Measurements from ENCODE around the gene LORICRIN.
A peak's percentile ranks its signal among the peaks of the same experiment; 100 is the strongest.
"Not testable (repeated sequence)": the region's sequence is repeated elsewhere in the genome, so short reads cannot be mapped to it uniquely, and the experiment has no call there.

Gene LORICRIN, protein sequence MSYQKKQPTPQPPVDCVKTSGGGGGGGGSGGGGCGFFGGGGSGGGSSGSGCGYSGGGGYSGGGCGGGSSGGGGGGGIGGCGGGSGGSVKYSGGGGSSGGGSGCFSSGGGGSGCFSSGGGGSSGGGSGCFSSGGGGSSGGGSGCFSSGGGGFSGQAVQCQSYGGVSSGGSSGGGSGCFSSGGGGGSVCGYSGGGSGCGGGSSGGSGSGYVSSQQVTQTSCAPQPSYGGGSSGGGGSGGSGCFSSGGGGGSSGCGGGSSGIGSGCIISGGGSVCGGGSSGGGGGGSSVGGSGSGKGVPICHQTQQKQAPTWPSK

DNA sequence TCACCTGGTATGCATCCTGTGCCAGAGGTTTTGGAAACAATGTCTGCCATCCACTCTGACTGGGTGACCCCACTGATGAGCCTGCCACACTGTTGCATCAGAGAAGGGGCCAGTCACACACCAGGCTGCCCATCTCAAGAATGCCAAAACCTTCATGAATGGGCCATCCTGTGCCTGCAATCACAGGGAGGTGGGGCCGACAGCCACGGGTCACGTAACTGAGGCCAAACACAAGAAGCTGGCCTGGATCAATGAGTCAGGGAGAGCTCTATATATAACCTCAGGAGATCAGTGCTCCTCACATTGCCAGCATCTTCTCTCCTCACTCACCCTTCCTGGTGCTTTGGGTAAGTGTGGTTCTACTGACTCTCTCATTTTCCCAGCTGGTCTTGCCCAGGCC, at the start of gene LORICRIN:
LORICRIN (plus strand) TSS at position 301 of the 400 bp plus-strand sequence. CDS start 1,263 bp downstream, outside the sequence.
- no peak for DNase-seq (ENCODE audit: insufficient read length, low spot score)
- no peak for TF ChIP-seq POLR2A (IDR thresholded peaks at IDR 0.05; ENCODE audit: low read depth, low read length)
- FAIRE-seq = no peak

DNA sequence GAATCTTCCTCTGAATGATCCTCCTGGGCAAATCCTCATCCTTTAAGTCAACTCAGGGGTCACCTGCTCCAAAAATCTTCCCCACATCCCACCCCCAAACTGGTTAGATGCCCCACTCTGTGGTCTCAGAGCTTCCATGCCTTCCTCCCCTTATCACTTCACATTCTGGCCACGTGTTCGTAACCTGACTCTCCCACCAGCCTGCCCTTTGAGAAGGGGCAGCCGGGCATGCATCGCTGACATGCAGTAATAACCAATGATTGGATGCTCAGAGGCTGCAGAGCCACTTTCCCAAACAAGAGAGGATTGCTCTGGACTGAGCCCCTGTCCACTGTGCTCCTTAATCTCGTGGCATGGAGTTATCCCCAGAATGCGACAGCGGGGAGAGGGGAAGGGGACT, 49.3 kb upstream of the LORICRIN start:
- FAIRE-seq = no peak
- TF ChIP-seq POLR2A (IDR thresholded peaks at IDR 0.05; ENCODE audit: low read depth, low read length) = no peak
- no peak for DNase-seq (ENCODE audit: insufficient read length, low spot score)

DNA sequence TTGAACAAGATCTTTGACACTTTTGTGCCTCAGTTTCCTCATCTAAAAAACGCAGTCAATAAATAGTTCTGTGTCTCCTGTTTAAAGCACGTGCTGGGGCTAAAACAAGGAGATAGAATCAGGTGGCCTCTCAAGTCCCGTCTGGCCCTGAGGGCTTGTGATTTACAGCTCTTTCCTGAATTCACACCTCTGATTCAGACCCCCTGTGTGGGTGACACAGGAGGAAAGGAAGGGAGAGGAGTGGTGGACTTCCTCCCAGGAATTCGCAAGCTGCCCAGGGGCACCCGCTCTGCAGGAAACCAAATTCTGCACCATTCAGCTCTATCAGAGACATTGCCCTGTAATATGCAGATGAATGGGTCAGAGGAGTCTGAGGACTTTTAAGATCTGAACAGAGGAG, 47.3 kb upstream of the LORICRIN start:
- FAIRE-seq = no peak
- no peak for TF ChIP-seq POLR2A (IDR thresholded peaks at IDR 0.05; ENCODE audit: low read depth, low read length)
- no peak for DNase-seq (ENCODE audit: insufficient read length, low spot score)

DNA sequence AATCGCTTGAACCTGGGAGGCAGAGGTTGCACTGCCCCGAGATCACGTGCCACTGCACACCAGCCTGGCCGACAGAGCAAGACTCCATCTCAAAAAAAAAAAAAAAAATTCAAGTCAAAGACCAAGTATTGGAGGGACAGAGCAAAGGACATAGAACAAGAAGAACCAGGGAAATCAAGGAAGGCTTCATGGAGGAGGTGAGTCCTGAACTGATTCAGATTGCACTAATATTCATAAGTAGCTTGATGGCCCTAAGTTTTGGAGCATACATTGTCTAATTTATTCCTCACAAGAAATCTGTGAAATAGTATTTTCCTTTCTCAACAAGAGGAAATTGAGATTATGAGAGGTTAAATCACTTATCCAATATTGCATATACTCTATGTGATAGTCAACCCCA, 46.0 kb upstream of the LORICRIN start:
- no peak for DNase-seq (ENCODE audit: insufficient read length, low spot score)
- TF ChIP-seq POLR2A (IDR thresholded peaks at IDR 0.05; ENCODE audit: low read depth, low read length) = no peak
- no peak for FAIRE-seq

DNA sequence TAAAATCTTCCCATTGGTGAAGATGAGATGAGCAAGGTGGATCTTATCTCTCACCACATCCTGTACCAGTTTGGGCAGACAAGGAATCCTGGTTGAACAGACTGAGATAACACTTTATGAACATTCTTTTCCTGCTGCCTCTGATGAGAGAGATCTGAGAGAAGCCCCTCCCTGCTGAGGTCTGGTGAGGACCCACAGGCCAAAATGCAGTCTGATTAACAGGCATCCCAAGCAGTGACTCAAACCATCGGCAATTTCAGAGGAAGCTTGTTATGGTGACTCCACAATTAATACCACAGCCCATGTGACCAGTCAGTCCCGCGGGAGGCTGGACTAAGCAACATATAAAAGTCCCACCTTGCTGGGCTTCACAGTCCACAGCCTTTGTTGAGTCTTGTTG, 42.3 kb upstream of the LORICRIN start, which contains the start of gene PRR9:
PRR9 (plus strand) TSS at position 373 of the 400 bp plus-strand sequence. CDS start 561 bp downstream, outside the sequence.
- FAIRE-seq = no peak
- DNase-seq (ENCODE audit: insufficient read length, low spot score) = no peak
- no peak for TF ChIP-seq POLR2A (IDR thresholded peaks at IDR 0.05; ENCODE audit: low read depth, low read length)

DNA sequence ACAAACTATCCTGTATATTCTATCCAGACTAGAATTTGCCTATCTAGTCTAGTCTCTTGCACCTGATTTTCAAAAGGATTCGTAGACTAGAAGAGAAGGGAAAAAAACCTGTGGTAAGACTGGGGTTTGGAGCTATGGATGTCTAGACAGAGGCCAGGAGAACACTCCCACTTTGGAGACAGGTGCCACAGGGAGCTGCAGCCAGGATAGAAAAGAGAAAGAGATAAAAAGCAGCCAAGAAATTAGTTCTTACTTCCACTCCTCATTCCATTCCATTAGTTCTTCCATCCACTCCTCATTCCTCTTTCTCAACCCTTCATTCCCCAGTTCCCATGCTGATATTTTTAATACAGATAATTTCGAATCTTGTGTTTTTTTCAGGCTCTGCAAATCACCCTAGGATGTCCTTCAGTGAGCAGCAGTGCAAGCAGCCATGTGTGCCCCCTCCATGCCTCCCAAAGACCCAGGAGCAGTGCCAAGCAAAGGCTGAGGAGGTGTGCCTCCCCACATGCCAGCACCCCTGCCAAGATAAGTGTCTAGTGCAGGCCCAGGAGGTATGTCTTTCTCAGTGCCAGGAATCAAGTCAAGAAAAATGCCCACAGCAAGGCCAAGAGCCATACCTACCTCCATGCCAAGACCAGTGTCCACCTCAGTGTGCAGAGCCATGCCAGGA, 41.6 kb upstream of the LORICRIN start:
- no peak for TF ChIP-seq POLR2A (IDR thresholded peaks at IDR 0.05; ENCODE audit: low read depth, low read length)
- FAIRE-seq (no peak), DNase-seq (ENCODE audit: insufficient read length, low spot score) (no peak)

DNA sequence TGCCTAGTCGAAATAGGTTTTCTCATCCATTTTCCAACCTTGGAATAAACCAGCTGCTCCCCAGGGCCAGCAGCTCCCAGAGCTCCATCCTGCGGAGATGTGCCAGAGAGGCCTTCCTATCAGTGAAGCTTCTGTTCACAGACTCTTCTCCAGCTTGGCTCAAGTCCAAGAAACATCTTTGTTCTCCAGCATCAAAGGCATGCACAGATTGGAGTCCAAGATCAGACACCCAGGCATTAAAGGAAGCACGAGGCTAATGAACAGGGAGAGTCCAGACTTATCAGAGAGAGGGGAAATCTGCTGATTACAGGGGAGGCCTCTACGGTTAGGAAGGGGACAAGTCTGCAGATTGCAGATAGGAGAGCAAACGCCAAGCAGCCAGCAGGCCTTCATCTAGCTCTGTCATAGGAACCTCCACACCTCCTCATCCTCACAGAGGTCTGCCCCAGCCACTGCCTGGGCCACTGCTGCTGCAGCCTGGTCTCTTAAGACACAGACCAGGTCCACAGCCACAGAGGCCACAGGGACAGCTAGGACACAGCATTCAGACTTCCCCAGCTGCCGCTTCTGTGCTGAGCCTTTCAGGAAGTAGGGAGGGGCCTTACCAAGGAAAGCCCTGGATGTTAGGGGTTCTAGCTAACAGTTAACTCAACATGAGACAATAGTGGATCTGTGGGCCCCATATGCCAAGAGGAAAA, 38.7 kb upstream of the LORICRIN start:
- no peak for TF ChIP-seq POLR2A (IDR thresholded peaks at IDR 0.05; ENCODE audit: low read depth, low read length)
- no peak for FAIRE-seq
- DNase-seq (ENCODE audit: insufficient read length, low spot score) = no peak

DNA sequence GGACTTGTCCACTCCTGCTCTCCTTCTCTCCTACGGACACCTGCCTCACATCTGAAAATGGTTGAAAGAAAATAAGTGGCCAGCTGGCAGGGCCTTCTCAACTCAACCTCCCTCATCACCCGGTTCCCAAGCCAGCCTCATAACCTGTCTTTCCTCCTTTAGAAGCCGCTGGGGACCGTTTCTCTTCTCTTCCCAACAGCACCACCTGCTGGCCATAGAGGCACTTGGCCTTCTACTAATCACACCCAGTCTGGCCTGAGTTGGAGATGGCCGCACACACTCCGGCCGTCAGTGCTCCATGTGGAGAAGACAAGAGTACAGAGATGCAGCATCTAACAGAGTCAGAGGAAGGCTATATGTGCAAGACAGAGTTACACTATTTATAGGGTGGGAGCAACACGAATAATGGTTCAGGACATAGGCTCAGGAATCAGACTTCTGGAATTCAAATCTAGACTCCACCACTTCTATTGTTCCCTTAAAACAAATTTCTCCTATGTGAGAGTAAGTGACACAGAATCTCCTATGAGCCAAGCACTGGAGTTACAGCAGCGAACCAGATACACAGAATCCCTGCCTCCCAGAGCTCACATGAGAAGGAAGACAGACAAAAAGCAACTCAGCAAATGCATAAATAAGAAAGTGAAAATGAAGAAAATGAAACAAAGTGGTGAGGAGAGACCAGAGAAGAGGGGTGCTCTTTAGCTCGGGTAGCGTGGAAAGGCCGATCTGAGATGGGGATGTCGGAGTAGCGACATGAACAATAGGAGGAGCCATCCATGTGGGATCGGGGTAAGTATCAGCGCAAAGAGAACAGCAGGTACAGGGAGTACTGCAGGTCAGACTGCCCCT, 36.2 kb upstream of the LORICRIN start:
- FAIRE-seq = peak; percentile 72
- DNase-seq (ENCODE audit: insufficient read length, low spot score) = not testable (repeated sequence)

DNA sequence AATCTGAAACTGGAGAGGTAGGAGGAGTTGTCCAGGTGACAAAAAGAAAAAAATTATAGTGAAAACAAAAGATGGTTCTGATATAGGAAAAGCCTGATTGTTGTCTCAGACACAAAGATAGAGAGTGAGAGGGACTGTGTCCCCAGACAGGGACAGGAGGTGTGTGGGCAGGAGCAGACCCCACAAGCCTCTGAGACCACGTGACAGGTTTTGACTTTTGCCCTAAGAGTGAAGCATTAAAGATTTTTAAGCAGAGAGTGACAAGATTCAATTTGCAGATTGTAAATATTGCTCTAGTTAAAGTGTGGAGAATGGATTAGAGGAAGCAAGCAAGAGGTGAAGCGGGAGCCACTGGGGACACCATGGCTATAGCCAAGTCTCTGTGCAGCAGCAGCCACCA, 31.7 kb upstream of the LORICRIN start:
- no peak for FAIRE-seq
- no peak for DNase-seq (ENCODE audit: insufficient read length, low spot score)
- TF ChIP-seq POLR2A (IDR thresholded peaks at IDR 0.05; ENCODE audit: low read depth, low read length) = no peak

DNA sequence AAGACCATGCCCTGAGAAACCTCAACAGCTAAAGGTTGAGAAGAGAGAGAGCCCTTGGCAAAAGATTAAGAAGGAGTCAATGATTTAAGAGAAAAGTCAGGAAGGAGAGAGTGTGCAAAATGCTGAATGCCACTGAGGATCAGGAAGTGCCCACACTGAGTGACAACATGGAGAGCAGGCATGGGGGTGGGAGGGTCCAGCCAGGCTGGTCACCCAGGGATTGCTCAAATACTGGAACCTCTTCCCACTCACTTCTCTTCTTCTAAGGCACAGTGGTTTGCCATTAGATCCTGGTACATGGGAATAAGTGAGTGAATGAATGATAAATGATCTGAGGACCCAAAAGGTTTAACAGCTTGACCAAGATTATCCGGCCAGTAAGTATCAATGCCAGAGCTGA, 31.0 kb upstream of the LORICRIN start:
- TF ChIP-seq POLR2A (IDR thresholded peaks at IDR 0.05; ENCODE audit: low read depth, low read length) = no peak
- DNase-seq (ENCODE audit: insufficient read length, low spot score) (no peak), FAIRE-seq (no peak)

DNA sequence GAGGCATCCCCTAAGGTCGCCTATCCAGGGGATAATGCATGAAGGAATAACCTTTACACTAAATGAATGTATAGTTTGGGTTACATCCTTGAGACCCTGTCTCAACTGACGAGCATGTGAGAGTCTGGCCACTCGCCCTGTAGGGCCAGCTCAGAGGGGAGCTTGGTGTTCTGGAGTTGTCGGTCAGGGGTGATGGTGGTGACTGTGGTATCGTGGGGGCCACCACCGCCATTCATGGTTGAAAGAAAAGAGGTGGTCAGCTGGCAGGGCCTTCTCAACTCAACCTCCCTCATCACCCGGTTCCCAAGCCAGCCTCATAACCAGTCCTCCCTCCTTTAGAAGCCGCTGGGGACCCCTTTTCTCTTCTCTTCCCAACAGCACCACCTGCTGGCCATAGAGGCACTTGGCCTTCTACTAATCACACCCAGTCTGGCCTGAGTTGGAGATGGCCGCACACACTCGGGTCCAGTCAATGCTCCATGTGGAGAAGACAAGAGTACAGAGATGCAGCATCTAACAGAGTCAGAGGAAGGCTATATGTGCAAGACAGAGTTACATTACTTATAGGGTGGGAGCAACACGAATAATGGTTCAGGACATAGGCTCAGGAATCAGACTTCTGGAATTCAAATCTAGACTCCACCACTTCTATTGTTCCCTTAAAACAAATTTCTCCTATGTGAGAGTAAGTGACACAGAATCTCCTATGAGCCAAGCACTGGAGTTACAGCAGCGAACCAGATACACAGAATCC, 30.2 kb upstream of the LORICRIN start:
- peak; percentile 75 for FAIRE-seq
- not testable (repeated sequence) for DNase-seq (ENCODE audit: insufficient read length, low spot score)

DNA sequence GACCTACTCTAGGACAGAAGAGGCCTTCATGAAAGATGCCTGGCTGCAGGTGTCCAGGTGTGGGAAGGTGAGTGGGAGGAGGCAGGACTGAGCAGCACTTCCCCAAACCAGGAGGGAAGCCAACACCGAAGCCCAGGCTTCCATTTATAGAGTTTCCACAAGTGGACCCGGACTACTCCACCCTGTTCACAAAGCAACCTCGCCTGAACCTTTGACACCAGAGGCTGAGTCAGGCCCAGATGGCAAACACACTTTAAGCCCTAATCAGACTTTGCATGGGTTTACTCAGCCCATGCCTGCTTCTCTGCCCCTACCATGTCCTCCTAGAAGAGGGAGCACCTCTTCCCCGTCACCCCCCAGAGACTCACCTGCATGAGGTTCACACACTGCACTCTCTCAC, 28.1 kb upstream of the LORICRIN start:
- DNase-seq (ENCODE audit: insufficient read length, low spot score) (no peak), FAIRE-seq (no peak)
- TF ChIP-seq POLR2A (IDR thresholded peaks at IDR 0.05; ENCODE audit: low read depth, low read length) = no peak

DNA sequence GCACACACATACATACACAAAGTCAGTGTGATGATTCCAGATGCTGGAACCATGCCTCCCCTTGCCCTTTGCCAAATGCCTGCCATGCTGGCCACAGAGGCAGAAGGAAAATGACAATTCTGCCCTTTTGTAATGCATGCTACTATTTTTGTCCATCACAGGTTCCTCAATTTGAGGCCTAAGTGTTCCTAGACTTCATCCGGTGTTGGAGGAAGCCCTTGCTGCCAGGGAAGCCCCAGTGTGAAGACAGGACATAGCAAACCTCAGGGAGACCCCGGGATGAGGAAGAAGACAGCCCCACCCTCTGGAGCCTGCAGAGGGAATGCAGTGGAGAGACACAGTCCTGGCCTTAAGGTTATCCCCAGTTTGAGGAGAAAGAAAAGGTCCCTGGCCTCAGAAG, 27.7 kb upstream of the LORICRIN start:
- no peak for DNase-seq (ENCODE audit: insufficient read length, low spot score)
- TF ChIP-seq POLR2A (IDR thresholded peaks at IDR 0.05; ENCODE audit: low read depth, low read length) = no peak
- no peak for FAIRE-seq

All from H54 (cell line).